T-helper 9 cell (primary cell): ENCODE data around the gene C5orf15.

Experiments used
- DNase-seq: peaks from one replicate; pipeline ENCODE4 v3.0.0-alpha.2; 2020

Gene C5orf15

DNA sequence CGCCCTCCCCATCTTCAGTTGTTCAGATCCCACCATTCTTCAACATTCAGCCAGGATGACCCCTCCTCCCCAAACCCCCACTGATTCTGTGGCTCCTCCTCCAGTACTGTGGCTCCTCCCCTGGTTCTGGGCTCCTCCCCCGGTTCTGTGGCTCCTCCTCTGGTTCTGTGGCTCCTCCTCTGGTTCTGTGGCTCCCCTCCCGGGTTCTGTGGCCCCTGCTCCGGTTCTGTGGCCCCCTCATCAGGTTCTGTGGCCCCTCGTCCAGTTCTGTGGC lies 32.8 kb downstream of the C5orf15 start:
- DNase-seq = no peak

DNA sequence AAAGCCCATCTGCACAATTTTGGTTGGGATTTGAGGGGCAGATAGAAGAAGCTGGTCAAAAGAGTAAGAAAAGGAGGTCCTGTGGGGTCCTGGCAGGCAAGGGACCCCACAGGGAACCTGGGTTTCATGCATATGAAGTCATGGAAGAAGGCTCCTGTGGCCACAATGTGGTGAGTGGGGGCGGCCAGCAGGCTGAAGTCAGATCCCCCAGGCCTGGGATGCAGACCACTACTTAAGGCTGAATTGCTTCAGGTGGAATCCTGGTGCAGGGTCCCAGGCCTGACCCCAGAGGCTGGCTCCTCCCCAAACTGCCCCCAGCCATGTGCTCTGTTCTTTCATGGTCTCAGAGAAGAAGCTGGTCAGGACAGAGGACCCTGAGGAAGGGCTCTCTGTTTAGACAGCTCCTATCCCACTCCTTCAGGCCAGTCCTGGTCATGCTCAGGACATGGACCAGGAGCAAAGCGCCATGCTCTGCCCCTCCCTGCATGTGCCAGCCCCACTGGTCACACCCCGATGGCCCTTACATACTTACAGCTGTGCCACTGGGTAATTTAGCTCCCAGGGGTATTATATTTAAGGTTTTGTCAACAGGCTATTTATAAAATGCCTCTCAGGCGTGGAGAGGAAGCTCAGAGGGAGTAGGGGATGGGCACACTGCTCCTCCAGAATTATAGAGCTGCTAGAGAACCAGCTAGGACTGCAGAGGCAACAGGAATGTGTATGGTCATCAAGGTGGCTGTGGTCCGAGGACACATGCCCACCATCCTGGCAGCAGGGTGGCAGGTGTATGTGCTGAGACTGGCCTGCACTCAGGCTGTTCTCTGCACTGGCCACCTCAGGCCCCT lies 33.4 kb downstream of the C5orf15 start:
- no peak for DNase-seq

DNA sequence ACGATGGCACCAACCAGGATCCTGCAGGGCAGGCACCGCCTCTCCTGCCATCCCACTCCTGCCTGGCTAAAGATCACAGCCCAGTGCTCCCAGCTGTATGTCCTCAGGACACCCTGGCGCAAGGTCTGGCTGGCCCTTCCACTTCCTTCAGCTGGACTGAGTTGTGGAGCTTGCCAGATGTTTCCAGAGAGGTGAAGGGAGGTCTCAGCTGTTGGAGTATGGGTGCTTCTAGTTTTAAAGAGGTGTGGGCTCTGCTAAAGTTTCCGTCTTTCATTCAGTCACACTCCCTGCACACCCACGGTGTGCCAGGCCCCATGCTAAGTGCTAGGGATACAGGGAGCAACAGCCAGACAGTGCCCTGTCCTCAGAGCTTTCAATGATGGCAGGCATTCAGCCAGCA lies 34.1 kb downstream of the C5orf15 start:
- no peak for DNase-seq

GRCh38 chr5:133933670-133934295 lies 34.6 kb downstream of the C5orf15 start:
- no peak for DNase-seq

- DNase-seq = no peak
These were observed 35.3 kb downstream of the C5orf15 start for GRCh38 chr5:133933169-133933509.

DNA sequence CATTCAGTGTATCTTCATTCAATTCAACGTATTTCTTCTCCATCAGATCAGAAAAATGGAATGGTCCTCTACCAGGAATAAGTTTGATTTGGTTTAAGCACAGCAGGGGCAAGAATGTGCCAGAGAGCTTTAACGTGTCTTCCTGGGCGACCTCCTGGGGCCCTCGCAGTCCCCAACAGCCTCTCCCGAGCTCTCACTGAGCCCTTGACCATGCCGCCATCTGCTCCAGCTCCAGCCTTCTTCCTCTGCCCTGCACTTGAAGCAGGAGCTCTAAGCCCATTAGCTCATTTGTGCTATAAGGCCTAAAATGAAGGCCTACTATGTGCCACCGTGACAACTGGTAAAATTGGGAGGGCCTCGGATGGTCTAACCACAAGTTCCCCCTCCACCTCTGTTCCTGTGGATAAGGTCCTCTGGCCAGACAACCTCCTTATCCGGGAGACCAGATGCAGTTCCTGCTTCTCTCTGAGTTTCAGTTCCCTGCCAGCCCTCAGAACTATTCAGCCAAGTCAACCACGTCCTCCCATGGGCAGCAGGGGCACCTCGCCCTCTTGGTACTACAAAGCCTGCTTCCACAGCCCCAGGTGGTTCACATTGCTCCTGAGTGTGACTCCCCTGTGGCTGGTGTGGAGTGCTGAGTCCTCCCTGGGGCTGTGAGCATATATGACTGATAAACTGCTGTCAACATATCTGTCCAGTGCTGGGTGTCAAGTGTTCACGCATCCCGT lies 35.8 kb downstream of the C5orf15 start:
- DNase-seq = no peak

DNA sequence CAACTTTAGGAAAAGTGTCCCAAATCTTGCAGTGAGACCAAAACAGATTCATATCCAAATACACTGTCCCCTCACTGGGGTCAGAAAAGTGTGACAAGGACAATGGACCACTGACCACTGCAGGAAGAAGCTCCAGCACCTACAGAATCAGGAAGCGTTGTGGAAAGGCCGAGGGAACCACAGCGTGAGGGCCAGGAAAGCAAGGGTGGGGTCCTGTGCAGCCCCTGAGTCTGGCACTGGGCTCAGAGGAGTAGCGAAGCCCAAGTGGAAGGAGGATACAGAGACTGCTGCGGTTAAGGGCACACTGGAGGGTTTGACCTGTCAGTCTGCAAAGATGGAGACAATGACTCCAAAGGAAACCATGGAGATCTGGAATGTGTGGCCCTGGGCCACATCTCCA lies 36.9 kb downstream of the C5orf15 start:
- no peak for DNase-seq

DNA sequence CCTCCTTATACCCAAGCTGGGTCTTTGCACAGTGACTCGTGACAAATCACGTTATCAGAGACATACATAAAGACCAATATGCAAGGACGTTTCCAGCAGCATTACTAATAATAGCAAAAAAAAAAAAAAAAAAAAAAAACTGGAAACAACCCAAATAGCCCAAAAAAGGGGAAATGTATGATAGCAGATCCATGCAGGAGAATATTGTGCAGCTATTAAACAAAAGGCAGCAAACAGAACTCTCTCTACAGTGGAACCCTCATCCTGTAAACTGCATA lies 37.7 kb downstream of the C5orf15 start:
- no peak for DNase-seq

- peak; percentile 7 for DNase-seq
These were observed 38.2 kb downstream of the C5orf15 start for GRCh38 chr5:133930061-133930812.

DNA sequence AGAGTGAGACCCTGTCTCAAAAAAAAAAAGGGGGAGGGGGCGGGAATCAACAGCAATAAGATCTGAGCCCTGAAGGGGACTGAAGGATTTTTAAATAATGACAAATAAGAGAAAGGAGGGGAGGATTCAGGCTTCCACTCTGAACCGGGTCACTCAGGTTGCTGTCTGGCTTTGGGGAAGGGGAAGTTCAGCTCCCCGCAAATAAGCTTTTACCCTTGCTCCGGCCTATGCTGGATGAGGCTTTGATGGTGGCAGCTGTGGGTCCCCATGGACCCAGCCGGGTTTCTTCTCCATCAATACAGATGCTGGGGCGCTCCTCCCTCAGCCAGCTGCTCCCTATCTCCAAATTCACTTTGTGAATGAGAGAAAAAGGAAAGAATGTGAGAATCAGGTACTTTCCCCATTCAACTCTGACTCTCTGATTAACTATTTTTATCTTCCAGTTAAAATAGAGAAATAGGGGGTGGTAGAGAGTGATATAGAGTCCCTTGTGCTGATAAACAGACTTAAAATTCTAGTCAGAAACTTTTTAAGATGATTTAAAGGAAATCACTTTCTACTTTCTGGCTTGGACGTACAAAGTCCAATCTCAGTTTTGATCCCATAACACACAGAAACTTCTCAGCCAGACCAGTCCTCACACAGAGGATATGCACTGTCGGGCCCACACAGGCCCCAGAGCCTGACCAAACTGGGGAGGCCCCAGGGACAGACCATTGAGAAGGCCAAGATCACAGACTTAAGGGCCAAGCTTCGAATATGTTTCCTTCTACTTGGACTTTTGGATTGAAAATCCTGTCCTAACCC lies 39.6 kb downstream of the C5orf15 start:
- no peak for DNase-seq

GRCh38 chr5:133927300-133928180 lies 40.9 kb downstream of the C5orf15 start:
- DNase-seq = no peak

GRCh38 chr5:133926489-133927299 lies 41.7 kb downstream of the C5orf15 start:
- DNase-seq = no peak

GRCh38 chr5:133925866-133926488 lies 42.4 kb downstream of the C5orf15 start:
- no peak for DNase-seq

DNA sequence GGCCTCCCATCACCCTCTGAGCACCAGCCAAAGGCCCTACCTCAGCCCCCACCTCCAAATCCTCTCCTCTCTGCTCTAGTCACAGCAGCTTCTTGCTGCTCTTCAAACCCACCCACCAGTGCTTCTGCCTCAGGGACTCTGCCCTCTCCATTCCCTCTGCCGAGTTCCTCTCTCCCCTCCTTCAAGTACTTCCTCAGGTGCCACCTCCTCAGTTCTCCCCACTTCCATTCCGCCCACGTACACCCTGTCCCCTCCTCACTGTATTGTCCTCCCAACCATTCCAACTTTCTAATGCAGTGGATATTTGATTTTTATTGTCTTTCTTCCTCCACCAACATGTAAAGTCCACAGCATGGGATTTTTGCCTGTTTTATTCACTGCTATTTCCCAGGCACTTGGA lies 43.2 kb downstream of the C5orf15 start:
- no peak for DNase-seq

- no peak for DNase-seq
These were observed 44.1 kb downstream of the C5orf15 start for GRCh38 chr5:133924221-133924920.

- no peak for DNase-seq
These were observed 46.4 kb downstream of the C5orf15 start for GRCh38 chr5:133921979-133922378.

DNA sequence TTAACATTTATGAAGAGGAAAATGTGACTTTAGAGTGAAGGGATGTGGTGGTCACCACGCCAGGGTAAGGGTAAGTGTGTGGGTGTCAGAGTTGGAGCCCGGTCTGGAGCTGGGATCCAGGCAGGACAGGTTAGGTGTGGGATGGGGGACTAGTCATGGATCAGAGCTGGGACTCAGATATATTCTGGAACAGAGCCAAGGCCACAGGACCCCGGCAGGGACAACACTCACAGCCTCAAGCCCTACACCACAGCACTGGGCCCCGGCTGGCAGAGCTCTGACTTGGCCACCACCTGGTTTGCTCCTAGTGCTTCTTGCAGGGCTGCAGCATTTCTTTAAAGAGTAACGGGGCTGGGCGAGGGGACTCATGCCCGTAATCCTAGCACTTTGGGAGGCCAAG lies 47.4 kb downstream of the C5orf15 start:
- DNase-seq = no peak

DNA sequence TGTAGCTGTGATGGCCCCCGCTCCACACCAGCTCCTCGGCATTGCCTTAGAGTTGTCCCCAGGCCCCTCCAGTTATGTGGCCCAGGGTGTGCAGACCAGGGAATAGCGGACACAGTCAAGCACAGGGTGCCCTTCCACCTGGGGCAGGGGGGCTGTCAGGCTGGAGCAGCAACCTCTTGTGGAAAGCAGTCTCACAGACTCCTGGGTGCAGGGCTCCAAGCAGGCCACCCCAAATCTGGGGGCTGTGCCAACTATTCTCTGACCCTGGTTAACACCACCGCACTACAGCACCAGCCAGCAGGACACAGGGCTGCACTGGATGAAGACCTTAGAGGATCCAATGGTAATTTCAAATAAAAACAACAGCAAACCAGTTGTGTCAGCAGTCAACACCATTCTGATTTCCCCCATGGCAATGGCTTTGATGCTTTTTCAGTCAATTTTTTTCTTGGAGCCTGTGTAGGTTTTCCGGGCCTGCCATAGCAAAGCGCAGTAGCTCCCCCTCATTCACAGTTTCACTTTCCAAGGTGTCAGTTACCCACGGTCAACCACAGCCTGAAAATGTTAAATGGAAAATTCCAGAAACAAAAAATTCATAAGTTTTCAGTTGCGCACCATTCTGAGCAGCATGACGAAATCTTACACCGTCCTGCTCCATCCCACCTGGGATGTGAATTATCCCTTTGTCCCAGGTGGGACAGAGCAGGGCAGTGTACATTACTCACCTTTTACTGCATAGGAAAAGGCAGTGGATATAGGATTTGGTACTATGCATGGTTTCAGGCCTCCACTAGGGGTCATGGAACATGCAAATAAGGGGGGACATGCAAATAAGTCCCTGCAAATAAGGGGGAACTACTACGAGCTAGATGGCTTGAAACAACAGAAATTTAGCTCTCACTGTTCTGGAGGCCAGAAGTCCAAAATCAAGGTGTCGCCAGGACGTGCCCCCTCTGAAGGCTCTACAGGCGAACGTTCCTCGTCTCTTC lies 49.0 kb downstream of the C5orf15 start:
- no peak for DNase-seq
